SU-DHL-6 (cell line): ENCODE results near the gene PREX1.

Source experiments
- H2AFZ ChIP-seq: fragments of 200-600 bp; sonication (generic); 2 replicates; pipeline ENCODE4 v1.6.1; 2014; ENCODE audit warnings: low read depth, mild to moderate bottlenecking, moderate library complexity, mixed read lengths, antibody characterized with exemption, low read length; ENCODE audit not compliant: severe bottlenecking
- H3F3A ChIP-seq: fragments of 200-600 bp; shearing (Covaris generic); 2 replicates; pipeline ENCODE4 v1.6.0; 2016; ENCODE audit warnings: antibody characterized with exemption, mild to moderate bottlenecking; ENCODE audit not compliant: insufficient read depth
- H3K27ac ChIP-seq: fragments of 200-600 bp; sonication (generic); 2 replicates; pipeline ENCODE4 v1.5.1; 2016; ENCODE audit warnings: low read depth, mild to moderate bottlenecking, low read length, moderate library complexity, mixed read lengths
- H3K27me3 ChIP-seq: fragments of 200-600 bp; sonication (generic), shearing (Covaris generic); 2 replicates; pipeline ENCODE4 v1.6.0; 2014; ENCODE audit warnings: mild to moderate bottlenecking, low read length
- H3K36me3 ChIP-seq: fragments of 200-600 bp; sonication (generic); 2 replicates; pipeline ENCODE4 v1.6.1; 2014; ENCODE audit warnings: mild to moderate bottlenecking, low read length, mixed read lengths
- H3K4me2 ChIP-seq: fragments of 300-600, 200-600 bp; shearing (Covaris generic), sonication (generic); 2 replicates; pipeline ENCODE4 v1.6.0; 2014; ENCODE audit warnings: low read length, low read depth, mild to moderate bottlenecking; ENCODE audit not compliant: poor library complexity, severe bottlenecking
- H3K4me3 ChIP-seq: fragments of 200-600 bp; sonication (generic); 2 replicates; pipeline ENCODE4 v1.5.1; 2014; ENCODE audit warnings: antibody characterized with exemption, low read length, mild to moderate bottlenecking, mixed read lengths; ENCODE audit not compliant: insufficient read depth, poor library complexity, severe bottlenecking
- H3K79me2 ChIP-seq: fragments of 200-600 bp; sonication (generic); 2 replicates; pipeline ENCODE4 v1.6.1; 2014; ENCODE audit warnings: mild to moderate bottlenecking, low read length, moderate library complexity; ENCODE audit not compliant: insufficient read depth
- H3K9ac ChIP-seq: fragments of 200-600 bp; sonication (generic); 2 replicates; pipeline ENCODE4 v1.7.0; 2014; ENCODE audit warnings: mild to moderate bottlenecking, low read length
- H3K9me2 ChIP-seq: fragments of 200-600 bp; sonication (generic); replicated peaks from 2 replicates; pipeline ENCODE4 v1.6.1; 2014; ENCODE audit warnings: low read length; ENCODE audit not compliant: insufficient read depth
- H3K9me3 ChIP-seq: fragments of 200-600 bp; sonication (generic); 2 replicates; pipeline ENCODE4 v1.6.1; 2014; ENCODE audit warnings: low read length, mixed read lengths; ENCODE audit not compliant: insufficient read depth
- H4K20me1 ChIP-seq: fragments of 200-600 bp; sonication (generic); 2 replicates; pipeline ENCODE4 v1.6.1; 2014; ENCODE audit warnings: low read depth, mild to moderate bottlenecking, antibody characterized with exemption, low read length, moderate library complexity, mixed read lengths
- CTCF ChIP-seq: fragments of 200-600 bp; sonication (generic); IDR thresholded peaks from one replicate; pipeline ENCODE4 v1.5.1; 2017; ENCODE audit warnings: antibody characterized with exemption, mild to moderate bottlenecking, low read length, moderate library complexity; ENCODE audit not compliant: insufficient read depth, poor library complexity, severe bottlenecking
- EZH2phosphoT487 ChIP-seq: fragments of 200-600 bp; sonication (generic), shearing (Covaris generic); conservative IDR thresholded peaks from 2 replicates; pipeline ENCODE4 v1.6.1; 2018; ENCODE audit warnings: mild to moderate bottlenecking, antibody characterized with exemption, low read length, moderate library complexity, mixed read lengths

Gene PREX1

GRCh38 chr20:48639899-48640298 is 187.9 kb downstream of the PREX1 start:
- Histone ChIP-seq H3F3A (no peaks in the 10 kb centered on the region), H3K27ac (no peak overlapping the region), H3K79me2 (no peaks in the 10 kb centered on the region), H3K36me3 (no peaks in the 10 kb centered on the region), H3K9ac (no peak overlapping the region), H3K27me3 (no peaks in the 10 kb centered on the region), H4K20me1 (no peaks in the 10 kb centered on the region), H3K9me2 (no peaks in the 10 kb centered on the region), H3K4me2 (no peak overlapping the region), H2AFZ (no peak overlapping the region), H3K9me3 (no peaks in the 10 kb centered on the region), H3K4me3 (no peak overlapping the region)
- TF ChIP-seq CTCF (no peak), EZH2phosphoT487 (no peak)

GRCh38 chr20:48638546-48638945 is 189.3 kb downstream of the PREX1 start:
- Histone ChIP-seq H3F3A (no peaks in the 10 kb centered on the region), H3K9ac (no peak overlapping the region), H3K9me3 (no peaks in the 10 kb centered on the region), H3K27ac (no peak overlapping the region), H3K36me3 (no peaks in the 10 kb centered on the region), H3K79me2 (no peaks in the 10 kb centered on the region), H3K9me2 (no peaks in the 10 kb centered on the region), H4K20me1 (no peaks in the 10 kb centered on the region), H3K4me3 (no peak overlapping the region), H2AFZ (no peak overlapping the region), H3K4me2 (no peak overlapping the region), H3K27me3 (no peaks in the 10 kb centered on the region)
- TF ChIP-seq EZH2phosphoT487 (no peak), CTCF (no peak)

GRCh38 chr20:48637461-48637860 is 190.3 kb downstream of the PREX1 start:
- Histone ChIP-seq H3K79me2 (no peaks in the 10 kb centered on the region), H3K27me3 (no peaks in the 10 kb centered on the region), H3K4me3 (no peak overlapping the region), H3K9me3 (no peaks in the 10 kb centered on the region), H3K27ac (no peak overlapping the region), H3K4me2 (no peak overlapping the region), H3K9me2 (no peaks in the 10 kb centered on the region), H3K36me3 (no peaks in the 10 kb centered on the region), H2AFZ (no peak overlapping the region), H4K20me1 (no peaks in the 10 kb centered on the region), H3F3A (no peaks in the 10 kb centered on the region), H3K9ac (no peak overlapping the region)
- TF ChIP-seq EZH2phosphoT487 (no peak), CTCF (no peak)
